A673 (cell line): ENCODE measurements around the gene TEX13B.

ENCODE experiments used
- CTCF ChIP-seq: fragments of 300-800, 200-600 bp; sonication (generic); conservative IDR thresholded peaks from 2 replicates; pipeline ENCODE4 v1.5.1; 2017; ENCODE audit warnings: low read depth, mild to moderate bottlenecking, antibody characterized with exemption, low read length, moderate library complexity, mixed read lengths
- EZH2 ChIP-seq: fragments of 200-600 bp; sonication (generic); IDR thresholded peaks from 2 replicates; pipeline ENCODE4 v1.6.1; 2017; ENCODE audit warnings: borderline replicate concordance, low read depth, mild to moderate bottlenecking, mixed read lengths, antibody characterized with exemption, low read length; ENCODE audit not compliant: poor library complexity, severe bottlenecking

DNA sequence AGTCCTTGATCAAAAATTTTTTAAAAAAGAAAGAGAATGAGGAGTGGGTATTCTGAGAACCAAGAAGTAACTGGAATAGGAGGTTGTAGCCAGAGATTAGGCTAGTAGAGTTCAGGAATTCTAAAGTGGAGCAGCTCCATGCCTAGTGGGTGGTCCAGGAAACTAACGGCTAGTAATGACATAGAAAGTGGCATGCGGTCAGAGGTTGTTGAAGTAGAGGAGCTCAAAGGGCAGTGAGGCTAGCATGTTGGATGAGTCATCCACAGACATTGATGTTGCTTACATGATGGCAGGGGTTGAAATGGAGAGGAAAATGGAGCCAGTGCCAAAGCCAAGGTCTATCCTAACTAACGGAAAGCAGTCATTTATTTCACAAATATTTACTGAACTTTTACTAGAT, 42.1 kb downstream of the TEX13B start:
- TF ChIP-seq EZH2 (no peak), CTCF (no peak)
